Activated CD4-positive, alpha-beta T cell treated with anti-CD3 and anti-CD28 coated beads for 4 hours (primary cell): ENCODE measurements around the gene ARL17B.
A peak's percentile ranks its signal among the peaks of the same experiment; 100 is the strongest.
"Not testable (repeated sequence)": the region's sequence is repeated elsewhere in the genome, so short reads cannot be mapped to it uniquely, and the experiment has no call there.

Source experiments
- DNase-seq, 2 donors: peaks; one replicate each; pipeline ENCODE4 v3.0.0-alpha.2; 2020

ARL17B gene

GRCh38 chr17:46287587-46287986, 74.0 kb downstream of the ARL17B start:
- not testable (repeated sequence) for DNase-seq

GRCh38 chr17:46286764-46287221, 74.8 kb downstream of the ARL17B start:
- peak; percentile 70 to 71 for DNase-seq

- not testable (repeated sequence) for DNase-seq
These were observed 76.1 kb downstream of the ARL17B start for GRCh38 chr17:46285500-46285899.

GRCh38 chr17:46284467-46284866, 77.1 kb downstream of the ARL17B start:
- peak; percentile 24 to 55 for DNase-seq

- DNase-seq = not testable (repeated sequence)
These were observed 78.9 kb downstream of the ARL17B start for GRCh38 chr17:46282635-46283034.

- DNase-seq = not testable (repeated sequence)
These were observed 80.2 kb downstream of the ARL17B start for GRCh38 chr17:46281336-46281735.

- DNase-seq = not testable (repeated sequence)
These were observed 84.7 kb downstream of the ARL17B start for GRCh38 chr17:46276728-46277479.

GRCh38 chr17:46274238-46274637, 87.3 kb downstream of the ARL17B start:
- DNase-seq = no peak

GRCh38 chr17:46273541-46274236, 87.9 kb downstream of the ARL17B start:
- no peak for DNase-seq

- DNase-seq = no peak
These were observed 91.5 kb downstream of the ARL17B start for GRCh38 chr17:46270032-46270431.

GRCh38 chr17:46266656-46267544, 94.7 kb downstream of the ARL17B start:
- peak; percentile 75 to 84 for DNase-seq

- DNase-seq = not testable (repeated sequence)
These were observed 95.4 kb downstream of the ARL17B start for GRCh38 chr17:46266063-46266655.

- DNase-seq = peak in 1 of 2 donors; percentile 7
These were observed 96.9 kb downstream of the ARL17B start for GRCh38 chr17:46264456-46265198.

- DNase-seq = no peak
These were observed 99.3 kb downstream of the ARL17B start for GRCh38 chr17:46262271-46262670.

GRCh38 chr17:46259845-46260661, 101.5 kb downstream of the ARL17B start:
- DNase-seq = not testable (repeated sequence)

GRCh38 chr17:46256369-46256768, 105.2 kb downstream of the ARL17B start:
- not testable (repeated sequence) for DNase-seq

GRCh38 chr17:46254215-46254614, 107.4 kb downstream of the ARL17B start:
- DNase-seq = not testable (repeated sequence)

GRCh38 chr17:46253722-46254121, 107.8 kb downstream of the ARL17B start:
- DNase-seq = peak; percentile 70 to 72

- not testable (repeated sequence) for DNase-seq
These were observed 108.8 kb downstream of the ARL17B start for GRCh38 chr17:46252804-46253203.

GRCh38 chr17:46249153-46249552, 112.4 kb downstream of the ARL17B start:
- not testable (repeated sequence) for DNase-seq
